ENCODE data around the gene TMEM163. TPM values are rescaled to one million over a fixed set of nuclear protein-coding genes. Genes with fewer than 3 reads are reported as not detected.
"Not testable (repeated sequence)": the region's sequence is repeated elsewhere in the genome, so short reads cannot be mapped to it uniquely, and the experiment has no call there.

The TMEM163 gene
- total RNA-seq, 2 experiments from 2014 or later = 0.51 TPM; not detected in 1

- intact Hi-C loops (cut with micrococcal nuclease; ENCODE audit: unreplicated experiment) = no loop called here
- no peak overlapping the region for H2AFZ ChIP-seq (ENCODE audit: low read length)
- ChIA-PET POLR2A (no interaction called here), CTCF (ENCODE audit: unreplicated experiment) (no interaction called here)
- no TSS peak for BruUV-seq (replicated peaks)
- H3K9me3 ChIP-seq (ENCODE audit: low read length) = no peaks in the 10 kb centered on the region
- H4K20me1 ChIP-seq (ENCODE audit: insufficient read depth, low read length) = no peaks in the 10 kb centered on the region
- no peak for TF ChIP-seq EZH2phosphoT487 (IDR thresholded peaks at IDR 0.05; ENCODE audit: borderline replicate concordance, low read depth, low read length)
- TF ChIP-seq CTCF (conservative IDR thresholded peaks at IDR 0.05; ENCODE audit: low read length) = no peak
- H3K4me1 ChIP-seq (ENCODE audit: insufficient read depth, low read length, poor library complexity, severe bottlenecking) = no peaks in the 10 kb centered on the region
- DNase-seq (ENCODE audit: low spot score) = no peak
- H3K4me3 ChIP-seq (ENCODE audit: low read depth, low read length, poor library complexity, severe bottlenecking) = no peak overlapping the region
- H3K36me3 ChIP-seq (ENCODE audit: insufficient read depth, low read length) = no peaks in the 10 kb centered on the region
- H3K4me2 ChIP-seq (ENCODE audit: low read length) = no peak overlapping the region
- no peak overlapping the region for H3K27ac ChIP-seq (ENCODE audit: low read depth, low read length, poor library complexity, severe bottlenecking)
- no peaks in the 10 kb centered on the region for H3K9me2 ChIP-seq (ENCODE audit: insufficient read depth, low read length)
- H3K79me2 ChIP-seq (ENCODE audit: insufficient read depth, low read depth, low read length) = no peaks in the 10 kb centered on the region
Observed at GRCh38 chr2:134590679-134591078, 128.1 kb downstream of the TMEM163 start.

GRCh38 chr2:134589171-134590083 is 129.4 kb downstream of the TMEM163 start:
- H3K27ac ChIP-seq (ENCODE audit: low read depth, low read length, poor library complexity, severe bottlenecking); H4K20me1 ChIP-seq (ENCODE audit: insufficient read depth, low read length); intact Hi-C loops (cut with micrococcal nuclease; ENCODE audit: unreplicated experiment); H3K4me2 ChIP-seq (ENCODE audit: low read length); H3K36me3 ChIP-seq (ENCODE audit: insufficient read depth, low read length); H3K4me3 ChIP-seq (ENCODE audit: low read depth, low read length, poor library complexity, severe bottlenecking); H2AFZ ChIP-seq (ENCODE audit: low read length); H3K9me2 ChIP-seq (ENCODE audit: insufficient read depth, low read length); H3K79me2 ChIP-seq (ENCODE audit: insufficient read depth, low read depth, low read length); H3K9me3 ChIP-seq (ENCODE audit: low read length); DNase-seq (ENCODE audit: low spot score); H3K4me1 ChIP-seq (ENCODE audit: insufficient read depth, low read length, poor library complexity, severe bottlenecking); POLR2A ChIA-PET; BruUV-seq (replicated peaks); CTCF ChIA-PET (ENCODE audit: unreplicated experiment): not testable (repeated sequence)

- intact Hi-C loops (cut with micrococcal nuclease; ENCODE audit: unreplicated experiment) = no loop called here
- TF ChIP-seq CTCF (conservative IDR thresholded peaks at IDR 0.05; ENCODE audit: low read length) = no peak
- TF ChIP-seq EZH2phosphoT487 (IDR thresholded peaks at IDR 0.05; ENCODE audit: borderline replicate concordance, low read depth, low read length) = no peak
- Histone ChIP-seq H3K9me2 (ENCODE audit: insufficient read depth, low read length) (no peaks in the 10 kb centered on the region), H3K36me3 (ENCODE audit: insufficient read depth, low read length) (no peaks in the 10 kb centered on the region), H3K79me2 (ENCODE audit: insufficient read depth, low read depth, low read length) (no peaks in the 10 kb centered on the region), H3K4me2 (ENCODE audit: low read length) (no peak overlapping the region), H3K4me1 (ENCODE audit: insufficient read depth, low read length, poor library complexity, severe bottlenecking) (no peaks in the 10 kb centered on the region), H4K20me1 (ENCODE audit: insufficient read depth, low read length) (no peaks in the 10 kb centered on the region), H3K9me3 (ENCODE audit: low read length) (no peaks in the 10 kb centered on the region), H2AFZ (ENCODE audit: low read length) (no peak overlapping the region), H3K4me3 (ENCODE audit: low read depth, low read length, poor library complexity, severe bottlenecking) (no peak overlapping the region), H3K27ac (ENCODE audit: low read depth, low read length, poor library complexity, severe bottlenecking) (no peak overlapping the region)
- CTCF ChIA-PET (ENCODE audit: unreplicated experiment) = no interaction called here
- POLR2A ChIA-PET = no interaction called here
- DNase-seq (ENCODE audit: low spot score) = no peak
- BruUV-seq (replicated peaks) = no TSS peak
Observed at GRCh38 chr2:134588556-134588955, 130.2 kb downstream of the TMEM163 start.

Data from OCI-LY7 (cell line).